Frontal cortex (tissue), 4 donors: Measurements from ENCODE around the gene GFOD2. TPM values are rescaled to one million over a fixed set of nuclear protein-coding genes. Genes with fewer than 3 reads are reported as not detected.
"Not testable (repeated sequence)": the region's sequence is repeated elsewhere in the genome, so short reads cannot be mapped to it uniquely, and the experiment has no call there.

Experiments used
- DNase-seq, 2 donors: peaks; one replicate each; pipeline ENCODE4 v3.0.0; 2012; ENCODE audit warnings: low spot score in 2 of 2
- FAIRE-seq: peaks from 2 replicates; lab custom pipeline; 2012; peaks lifted over from hg19 to GRCh38; lab: Jason Lieb, UNC
- total RNA-seq: library from RNA; depleted of rRNA; stranded (reverse); fragments of >200 nt; gene quantifications from one replicate; pipeline ENCODE4 v1.2.3, GENCODE V29; 2014
- donor health status: control.
- donor health status: control.
- donor health status: control.

The GFOD2 gene
- total RNA-seq, 1 donor from 2014 or later, result 57.9 TPM

DNA sequence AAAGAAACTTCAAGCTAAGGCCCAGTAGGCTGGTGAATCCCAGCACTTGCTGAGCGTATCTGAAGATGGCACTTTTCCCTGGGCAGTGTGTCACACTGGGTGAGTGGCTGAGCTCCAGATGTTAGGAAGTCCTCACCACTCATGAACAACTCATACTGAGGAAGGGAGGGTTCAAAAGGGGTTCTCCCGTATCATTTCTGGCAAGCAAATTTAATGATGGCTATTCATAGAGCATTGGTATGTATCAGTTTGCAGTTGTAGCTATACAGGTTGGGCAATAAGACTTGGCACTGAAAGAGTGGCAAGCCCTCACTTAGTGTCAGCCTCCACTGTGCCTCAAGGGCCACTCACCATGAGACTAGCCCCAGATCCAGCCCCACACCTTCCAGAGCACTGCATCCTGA, 10.7 kb downstream of the GFOD2 start:
- no peak for FAIRE-seq
- no peak for DNase-seq

DNA sequence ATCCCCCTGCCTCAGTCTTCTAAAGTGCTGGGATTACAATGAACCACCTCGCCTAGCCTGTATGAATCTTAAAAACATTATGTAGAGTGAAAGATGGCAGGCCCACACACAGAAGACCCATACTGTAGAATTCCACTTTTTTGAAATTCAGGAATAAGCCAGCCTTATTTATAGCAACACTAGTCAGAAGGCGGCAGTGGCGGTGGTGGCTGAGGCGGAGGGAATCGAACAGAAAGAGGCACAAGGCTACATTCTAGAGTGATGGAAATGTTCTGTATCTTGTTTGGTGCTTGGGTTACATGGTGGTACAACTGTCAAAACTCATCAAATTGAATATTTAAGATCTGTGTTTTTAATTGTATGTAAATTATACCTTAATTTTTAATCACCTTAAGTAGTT, 11.3 kb downstream of the GFOD2 start:
- no peak for FAIRE-seq
- DNase-seq, result no peak

DNA sequence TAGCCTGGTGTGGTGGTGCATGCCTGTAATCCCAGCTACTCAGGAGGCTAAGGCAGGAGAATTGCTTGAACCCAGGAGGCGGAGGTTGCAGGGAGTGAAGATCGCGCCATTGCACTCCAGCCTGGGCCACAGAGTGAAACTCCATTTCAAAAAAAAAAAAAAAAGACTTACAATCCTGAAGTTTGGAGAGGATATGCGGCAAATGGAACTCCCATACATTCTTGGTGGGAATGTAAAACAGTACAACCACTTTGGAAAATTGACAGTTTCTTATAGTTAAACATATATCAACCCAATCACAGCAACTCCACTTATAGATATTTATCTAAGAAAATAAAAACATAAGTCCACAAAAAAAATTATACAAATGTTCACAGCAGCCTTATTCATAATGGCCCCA, 11.9 kb downstream of the GFOD2 start:
- FAIRE-seq, result no peak
- no peak for DNase-seq

DNA sequence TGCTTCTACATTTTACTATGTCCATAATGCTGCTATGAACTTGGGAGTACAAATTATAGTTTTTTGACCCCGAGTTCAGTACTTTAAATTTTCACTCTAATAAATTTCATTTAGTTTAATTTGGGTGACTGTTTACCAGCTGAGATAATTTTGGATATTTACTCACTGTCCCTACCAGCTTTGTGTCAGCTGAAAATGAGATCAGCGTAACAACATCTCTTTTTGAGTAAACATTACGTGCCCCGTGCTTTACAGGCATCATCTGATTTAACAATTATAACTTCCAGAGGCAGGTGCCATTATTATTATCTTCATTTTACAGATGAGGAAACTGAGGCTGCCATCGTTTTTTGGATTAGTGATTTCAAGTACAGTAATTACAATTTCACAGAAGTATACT, 15.0 kb downstream of the GFOD2 start:
- FAIRE-seq (no peak), DNase-seq (no peak)

DNA sequence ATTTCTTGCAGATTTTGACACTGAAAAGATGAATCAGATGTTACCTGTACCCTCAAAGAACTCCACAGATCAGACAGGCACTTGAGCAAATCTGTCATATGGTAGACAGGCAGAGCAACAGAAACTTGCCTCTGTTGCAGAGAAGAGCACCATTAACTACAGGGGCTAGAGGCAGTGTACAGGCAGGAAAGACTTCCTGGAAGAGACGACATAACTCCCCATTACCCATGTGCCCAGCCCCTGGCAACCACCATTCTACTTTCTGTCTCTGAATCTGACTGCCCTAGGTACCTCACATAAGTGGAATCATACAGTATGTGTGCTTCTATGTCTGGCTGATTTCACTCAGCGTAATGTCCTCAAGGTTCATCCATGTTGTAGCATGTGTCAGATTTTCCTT, 15.5 kb downstream of the GFOD2 start:
- no peak for DNase-seq
- FAIRE-seq, result no peak

DNA sequence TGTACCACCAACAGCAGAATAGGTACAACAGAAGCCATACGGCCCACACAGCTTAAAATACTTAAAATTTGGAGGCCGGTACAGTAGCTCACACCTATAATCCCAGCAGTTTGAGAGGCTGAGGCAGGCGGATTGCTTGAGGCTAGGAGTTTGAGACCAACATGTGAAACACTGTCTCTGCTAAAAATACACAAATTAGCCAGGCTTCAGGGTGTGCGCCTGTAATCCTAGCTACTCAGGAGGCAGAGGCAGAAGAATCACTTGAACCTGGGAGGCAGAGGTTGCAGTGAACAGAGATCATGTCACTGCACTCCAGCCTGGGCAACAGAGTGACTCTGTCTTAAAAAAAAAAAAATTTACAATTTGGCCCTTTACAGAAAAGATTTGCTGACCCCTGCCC, 17.0 kb downstream of the GFOD2 start:
- no peak for FAIRE-seq
- DNase-seq, result no peak

DNA sequence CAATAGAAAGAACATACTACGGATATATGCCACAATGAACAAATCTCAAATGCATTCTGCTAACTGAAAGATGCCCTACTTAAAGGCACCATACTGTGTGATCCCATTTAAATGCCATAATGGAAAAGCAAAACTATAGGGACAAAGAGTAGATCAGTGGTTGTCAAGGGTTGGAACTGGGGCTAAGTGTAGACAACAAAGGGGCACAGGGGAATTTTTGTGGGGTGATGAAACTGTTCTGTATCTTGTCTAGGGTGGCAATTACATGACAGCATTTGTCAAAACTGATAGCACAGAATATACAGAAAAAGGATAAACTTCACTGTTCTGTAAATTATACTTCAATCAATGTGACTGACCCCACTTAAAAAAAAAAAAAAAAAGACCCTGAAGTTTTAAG, 17.7 kb downstream of the GFOD2 start:
- FAIRE-seq, result no peak
- no peak for DNase-seq

DNA sequence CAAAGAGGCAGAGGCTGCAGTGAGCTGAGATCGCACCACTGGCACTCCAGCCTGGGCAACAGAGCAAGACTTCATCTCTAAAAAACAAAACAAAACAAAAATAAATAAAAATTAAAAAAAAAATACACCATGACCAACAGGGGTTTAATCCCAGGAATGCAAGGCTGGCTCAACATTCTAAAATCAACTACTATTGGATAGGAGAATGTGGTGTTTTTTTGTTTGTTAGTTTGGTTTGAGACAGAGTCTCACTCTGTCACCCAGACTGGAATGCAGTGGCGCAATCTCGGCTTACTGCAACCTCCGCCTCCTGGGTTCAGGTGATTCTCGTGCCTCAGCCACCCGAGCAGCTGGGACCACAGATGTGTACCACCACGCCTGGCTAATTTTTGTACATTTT, 19.9 kb downstream of the GFOD2 start:
- DNase-seq (no peak), FAIRE-seq (no peak)

DNA sequence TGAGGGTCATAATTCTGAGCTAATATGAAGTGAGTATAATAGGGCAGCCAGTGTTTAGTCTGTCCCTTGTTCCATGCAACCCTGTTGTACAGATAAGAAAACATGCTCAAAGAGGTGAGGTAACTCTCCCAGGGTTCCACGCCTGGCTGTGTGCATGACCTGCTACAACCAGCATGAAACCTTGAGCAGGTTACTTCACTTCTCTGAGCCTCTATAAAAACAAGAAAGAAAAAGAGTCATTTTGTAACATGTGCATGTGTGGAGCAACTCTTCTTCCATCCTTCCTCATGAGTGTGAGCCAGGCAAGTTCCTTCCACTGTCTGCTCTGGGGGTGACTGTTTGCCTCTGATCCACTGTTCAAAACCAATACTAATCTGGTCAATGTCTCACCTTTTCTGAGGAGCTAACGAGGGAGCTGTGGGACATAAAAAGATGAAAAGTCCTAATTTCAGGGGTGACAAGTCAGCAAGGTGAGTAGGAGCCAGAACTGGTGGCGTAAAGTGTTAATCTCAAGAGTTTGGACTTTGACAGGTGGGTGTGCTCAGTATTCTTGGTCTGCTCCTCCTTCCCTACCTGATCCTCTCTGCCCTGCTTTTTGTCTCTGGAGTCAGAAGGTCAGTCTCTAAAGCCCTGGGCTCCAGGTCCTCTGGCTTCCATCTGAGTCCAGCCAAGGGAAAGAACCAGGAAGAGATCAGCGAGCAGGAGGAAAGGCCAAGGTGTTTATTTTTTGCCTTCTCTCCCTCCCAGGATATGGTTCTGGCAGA, 21.5 kb downstream of the GFOD2 start:
- DNase-seq (no peak), FAIRE-seq (no peak)

DNA sequence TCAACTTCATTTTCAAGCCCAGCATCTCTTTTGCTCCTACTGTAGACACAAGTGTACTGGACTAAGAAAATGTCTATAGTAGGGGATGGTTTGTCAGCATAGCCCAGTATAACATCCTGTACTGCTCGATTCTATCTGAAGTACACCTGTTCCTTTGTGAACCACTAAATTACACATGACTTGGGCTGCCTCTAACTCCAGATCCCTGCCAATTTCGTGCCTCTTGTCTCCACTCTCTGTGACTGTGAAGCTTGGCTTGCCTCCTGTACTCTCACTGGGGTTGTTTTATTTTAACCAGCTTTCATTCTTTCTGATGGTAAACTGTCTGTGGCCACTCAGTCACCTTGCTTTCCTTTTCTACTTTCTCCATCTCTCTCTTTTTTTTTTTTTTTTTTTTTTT, 24.5 kb downstream of the GFOD2 start:
- no peak for DNase-seq
- FAIRE-seq, result no peak

DNA sequence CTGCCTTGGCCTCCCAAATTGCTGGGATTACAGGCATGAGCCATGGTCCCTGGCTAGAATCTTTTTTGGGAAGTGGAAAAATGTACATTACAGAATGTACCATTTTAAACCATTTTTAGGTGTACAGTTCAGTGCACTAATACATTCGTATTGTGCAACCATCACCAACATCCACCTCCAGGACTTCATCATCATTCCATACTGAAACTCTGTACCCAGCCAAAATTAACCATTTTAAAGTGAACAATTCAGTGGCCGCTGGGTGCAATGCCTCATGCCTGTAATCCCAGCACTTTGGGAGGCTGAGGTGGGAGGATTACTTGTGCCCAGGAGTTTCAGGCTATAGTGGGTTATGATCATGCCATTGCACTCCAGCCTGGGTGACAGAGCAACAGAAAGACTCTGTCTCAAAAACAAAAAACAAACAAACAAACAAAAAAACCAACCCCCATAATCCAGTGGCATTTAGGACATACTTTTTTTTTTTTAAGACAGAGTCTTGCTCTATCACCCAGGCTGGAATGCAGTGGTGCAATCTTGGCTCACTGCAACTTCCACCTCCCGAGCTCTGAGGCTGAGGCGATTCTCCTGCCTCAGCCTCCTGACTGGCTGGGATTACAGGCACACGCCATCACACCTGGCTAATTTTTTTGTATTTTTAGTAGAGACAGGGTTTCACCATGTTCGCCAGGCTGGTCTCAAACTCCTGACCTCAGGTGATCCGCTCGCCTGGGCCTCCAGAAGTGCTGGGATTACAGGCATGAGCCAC, 25.4 kb downstream of the GFOD2 start:
- not testable (repeated sequence) for DNase-seq, FAIRE-seq

DNA sequence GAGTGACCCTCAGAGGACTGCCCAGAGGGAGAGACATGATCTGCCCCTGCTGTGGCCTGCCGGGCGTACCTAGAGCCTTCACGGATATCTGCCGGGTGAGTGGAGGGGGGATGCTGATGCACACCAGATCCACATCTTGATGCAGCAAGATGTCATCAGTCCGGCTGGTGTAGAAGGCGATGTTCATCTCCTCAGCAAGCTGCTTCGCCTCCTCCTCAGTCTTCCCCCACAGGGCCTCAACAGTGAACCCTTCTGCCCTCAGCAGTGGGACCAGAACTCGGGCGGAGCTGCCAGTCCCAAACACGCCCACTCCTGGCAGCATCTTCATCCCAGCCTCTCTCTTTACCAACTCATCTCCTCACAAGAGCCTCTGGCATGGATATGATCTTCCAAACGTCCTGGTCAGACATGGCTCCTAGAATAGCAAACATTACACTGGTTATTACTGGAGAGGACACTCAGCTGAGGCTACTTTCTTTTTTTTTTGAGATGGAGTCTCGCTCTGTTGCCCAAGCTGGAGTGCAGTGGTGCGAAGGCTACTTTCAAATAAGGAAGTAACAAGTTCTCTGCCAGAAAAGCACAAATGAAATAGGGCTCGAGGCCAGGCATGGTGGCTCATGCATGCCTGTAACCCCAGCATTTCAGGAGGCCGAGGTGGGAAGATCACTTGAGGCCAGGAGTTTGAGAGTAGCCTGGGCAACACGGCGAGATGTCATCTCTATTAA, 33.6 kb downstream of the GFOD2 start:
- FAIRE-seq (no peak), DNase-seq (no peak)

DNA sequence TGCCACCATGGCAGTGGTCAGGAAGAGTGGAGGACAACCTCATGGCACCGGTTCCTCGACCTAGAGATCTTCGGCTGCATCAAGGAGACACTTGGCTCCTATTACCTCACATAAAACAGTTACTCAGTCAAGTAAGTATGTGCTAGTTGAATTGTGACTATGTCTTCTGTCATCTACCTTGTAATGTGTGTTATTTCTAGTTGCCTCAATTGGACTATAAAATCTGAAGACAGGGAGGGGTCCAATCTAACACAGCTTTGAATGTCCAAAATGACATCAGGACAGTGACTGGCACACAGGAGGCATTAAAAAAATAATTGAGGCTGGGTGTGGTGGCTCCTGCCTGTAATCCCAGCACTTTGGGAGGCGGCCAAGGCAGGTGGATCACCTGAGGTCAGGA, 35.3 kb downstream of the GFOD2 start:
- DNase-seq (no peak), FAIRE-seq (no peak)

DNA sequence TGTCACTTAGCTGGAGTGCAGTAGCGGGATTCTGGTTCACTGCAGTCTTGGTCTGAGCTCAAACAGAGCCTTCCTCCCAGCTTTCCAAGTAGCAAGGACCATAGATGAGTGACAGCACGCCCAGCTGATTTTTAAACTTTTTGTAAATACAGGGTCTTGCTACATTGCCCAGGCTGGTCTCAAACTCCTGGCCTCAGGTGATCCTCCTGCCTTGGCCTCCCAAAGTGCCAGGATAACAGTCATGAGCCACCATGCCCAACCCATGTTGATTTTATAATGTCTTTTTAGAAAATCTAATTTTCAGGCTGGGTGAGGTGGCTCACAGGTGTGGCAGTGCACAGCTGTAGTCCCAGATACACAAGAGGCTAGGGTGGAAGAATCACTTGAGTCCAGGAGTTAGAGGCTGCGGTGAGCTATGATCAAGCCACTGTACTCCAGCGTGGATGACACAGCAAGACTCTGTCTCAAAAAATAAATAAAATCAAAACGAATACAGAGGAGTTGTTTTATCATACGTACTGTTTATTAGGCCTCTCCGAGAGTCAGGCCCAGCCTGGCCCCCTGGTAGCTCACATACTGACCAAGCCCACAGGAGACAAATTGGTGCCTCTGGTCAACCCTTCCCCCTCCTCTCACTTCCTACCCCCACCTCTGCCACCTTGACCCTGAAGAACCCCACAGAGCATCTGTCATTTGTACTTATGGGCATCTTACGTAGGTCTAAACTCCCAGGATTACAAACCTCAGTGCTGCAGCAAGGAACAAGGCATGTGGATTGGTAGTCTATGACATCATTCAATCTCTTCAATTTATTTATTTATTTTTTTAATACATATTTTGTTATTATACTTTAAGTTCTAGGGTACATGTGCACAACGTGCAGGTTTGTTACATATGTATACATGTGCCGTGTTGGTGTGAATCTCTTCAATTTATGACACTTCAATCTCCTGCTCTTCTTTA, 38.9 kb downstream of the GFOD2 start:
- FAIRE-seq, result no peak
- DNase-seq, result no peak

DNA sequence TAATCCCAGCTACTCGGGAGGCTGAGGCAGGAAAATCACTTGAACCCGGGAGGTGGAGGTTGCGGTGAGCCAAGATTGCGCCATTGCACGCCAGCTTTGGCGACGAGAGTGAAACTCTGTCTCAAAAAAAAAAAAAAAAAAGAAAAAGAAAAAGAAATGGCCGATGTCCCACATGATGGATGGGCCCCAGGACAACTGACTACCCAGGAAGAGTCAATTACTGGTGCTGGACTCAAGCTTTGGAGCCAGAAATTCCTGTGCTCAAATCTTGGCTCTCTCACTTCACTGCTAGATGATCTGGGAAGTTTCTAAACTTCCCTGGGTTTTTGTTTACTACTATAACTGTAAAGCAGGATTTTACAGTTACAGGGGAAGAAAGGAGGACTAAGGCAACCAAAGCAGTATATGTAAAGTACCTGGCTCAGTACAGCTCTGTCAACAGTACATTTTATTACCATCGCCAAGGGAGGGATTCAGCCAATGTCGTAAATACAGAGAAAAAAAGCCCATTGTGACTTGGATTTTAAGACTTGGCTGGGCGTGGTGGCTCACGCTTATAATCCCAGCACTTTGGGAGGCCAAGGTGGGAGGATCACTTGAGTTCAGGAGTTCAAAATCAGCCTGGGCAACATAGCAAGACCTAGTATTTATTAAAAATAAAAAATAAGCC, 40.6 kb downstream of the GFOD2 start:
- DNase-seq (no peak), FAIRE-seq (no peak)

DNA sequence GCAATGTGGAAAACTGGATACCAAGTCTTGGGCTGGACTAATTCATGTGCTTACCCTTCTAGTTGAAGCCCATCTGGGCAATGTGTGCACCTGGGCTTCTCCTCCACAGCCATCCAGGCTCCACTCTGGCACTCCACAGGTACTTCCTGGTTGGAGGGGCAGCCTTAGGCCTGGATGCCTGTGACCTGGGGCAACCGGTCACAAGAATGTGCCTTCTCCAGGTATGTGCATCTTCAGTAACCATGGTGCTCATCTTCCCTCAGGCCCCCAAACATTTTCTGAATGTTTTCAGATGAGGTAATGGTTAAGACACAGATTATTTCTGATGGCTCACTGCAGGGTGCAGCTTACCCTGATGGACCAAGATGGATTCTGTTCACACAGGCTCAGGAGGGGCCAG, 41.4 kb downstream of the GFOD2 start:
- DNase-seq, result no peak
- no peak for FAIRE-seq

DNA sequence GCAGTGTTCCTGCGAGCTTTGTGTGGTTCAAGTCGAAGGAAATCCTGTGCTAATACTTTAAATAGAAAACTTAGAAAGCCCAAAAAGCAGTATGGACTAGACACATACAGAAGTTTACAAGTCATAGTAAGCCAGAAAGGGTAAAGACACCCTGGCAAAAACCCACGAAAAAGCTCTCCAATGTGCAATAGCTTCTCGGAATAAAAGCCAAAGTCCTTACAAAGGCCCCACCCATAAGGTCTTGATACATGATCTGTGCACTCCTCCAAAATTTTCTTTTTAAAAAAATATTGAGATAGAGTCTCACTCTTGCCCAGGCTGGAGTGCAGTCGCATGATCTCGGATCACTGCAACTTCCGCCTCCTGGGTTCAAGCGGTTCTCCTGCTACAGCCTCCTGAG, 42.2 kb downstream of the GFOD2 start:
- FAIRE-seq (no peak), DNase-seq (no peak)

DNA sequence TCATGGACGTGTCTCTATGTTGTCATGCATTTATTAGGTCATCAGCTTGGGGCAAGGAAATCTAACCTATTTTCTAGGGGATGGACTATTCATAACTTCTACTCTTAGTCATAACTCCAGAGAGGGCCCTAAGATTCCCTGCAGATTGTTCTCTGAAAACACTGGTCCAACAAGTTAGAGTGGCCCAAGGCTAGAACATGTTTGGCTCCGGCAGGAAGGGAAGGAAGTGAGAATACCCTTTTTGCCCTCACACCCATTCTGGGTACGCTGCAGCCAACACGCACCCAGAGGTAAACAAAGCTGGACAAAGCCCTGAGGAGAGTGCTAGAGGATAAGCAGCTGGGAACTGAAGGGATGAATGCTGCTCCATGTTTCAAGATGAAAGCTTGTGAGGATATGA, 42.6 kb downstream of the GFOD2 start:
- DNase-seq, result no peak
- FAIRE-seq, result no peak

DNA sequence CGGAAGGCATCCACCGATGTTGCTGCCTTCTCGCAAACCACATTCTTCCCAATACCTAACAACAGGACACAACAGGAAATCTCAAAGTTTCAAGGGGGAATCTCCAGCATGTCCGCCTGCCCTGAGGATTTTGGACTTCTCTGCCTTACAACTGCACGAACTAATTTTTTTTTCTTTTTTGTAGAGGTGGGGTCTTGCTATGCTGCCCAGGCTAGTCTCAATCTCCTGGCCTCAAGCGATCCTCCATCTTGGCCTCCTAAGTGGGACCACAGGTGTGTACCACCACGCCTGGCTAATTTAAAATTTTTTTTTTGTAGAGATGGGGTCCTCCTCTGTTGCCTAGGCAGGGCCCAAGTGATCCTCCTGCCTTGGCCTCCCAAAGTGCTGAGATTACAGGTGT, 43.1 kb downstream of the GFOD2 start:
- no peak for FAIRE-seq
- DNase-seq, result no peak
